AG10803 (cell line): ENCODE results near the gene SLX4.

Experiments used
- DNase-seq: peaks from one replicate; pipeline ENCODE4 v3.0.0; 2010; ENCODE audit warnings: low read depth
- H3K4me3 ChIP-seq: 2 replicates; pipeline ENCODE4 v1.5.1; 2011; ENCODE audit warnings: mild to moderate bottlenecking, low read length, control low read depth
- TF ChIP-seq, protein P1 (sequence below): conservative IDR thresholded peaks from 2 replicates; pipeline ENCODE4 v1.5.1; 2011; ENCODE audit warnings: mild to moderate bottlenecking, low read length, control low read depth, inconsistent platforms

SLX4 gene

DNA sequence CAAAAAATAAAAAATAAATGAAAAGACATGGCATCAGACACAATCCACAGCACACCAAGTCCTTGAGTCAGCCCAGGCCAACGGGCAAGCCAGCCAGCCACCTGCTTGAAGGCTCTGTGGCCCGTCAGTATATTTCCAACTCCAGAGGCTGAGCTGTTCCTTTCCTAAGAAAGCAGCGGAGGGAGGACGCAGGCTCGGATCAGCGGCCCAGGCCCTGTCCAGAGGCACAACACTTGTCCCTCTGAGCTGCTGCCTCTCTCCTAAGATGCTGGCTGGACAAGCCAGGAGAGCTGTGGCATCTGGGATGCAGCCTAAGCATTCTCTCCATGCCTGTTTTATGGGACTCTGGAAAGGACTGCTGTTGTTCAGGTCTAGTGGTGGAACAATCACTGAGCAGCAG, 19.4 kb downstream of the SLX4 start:
- DNase-seq = no peak
- TF ChIP-seq, protein P1, sequence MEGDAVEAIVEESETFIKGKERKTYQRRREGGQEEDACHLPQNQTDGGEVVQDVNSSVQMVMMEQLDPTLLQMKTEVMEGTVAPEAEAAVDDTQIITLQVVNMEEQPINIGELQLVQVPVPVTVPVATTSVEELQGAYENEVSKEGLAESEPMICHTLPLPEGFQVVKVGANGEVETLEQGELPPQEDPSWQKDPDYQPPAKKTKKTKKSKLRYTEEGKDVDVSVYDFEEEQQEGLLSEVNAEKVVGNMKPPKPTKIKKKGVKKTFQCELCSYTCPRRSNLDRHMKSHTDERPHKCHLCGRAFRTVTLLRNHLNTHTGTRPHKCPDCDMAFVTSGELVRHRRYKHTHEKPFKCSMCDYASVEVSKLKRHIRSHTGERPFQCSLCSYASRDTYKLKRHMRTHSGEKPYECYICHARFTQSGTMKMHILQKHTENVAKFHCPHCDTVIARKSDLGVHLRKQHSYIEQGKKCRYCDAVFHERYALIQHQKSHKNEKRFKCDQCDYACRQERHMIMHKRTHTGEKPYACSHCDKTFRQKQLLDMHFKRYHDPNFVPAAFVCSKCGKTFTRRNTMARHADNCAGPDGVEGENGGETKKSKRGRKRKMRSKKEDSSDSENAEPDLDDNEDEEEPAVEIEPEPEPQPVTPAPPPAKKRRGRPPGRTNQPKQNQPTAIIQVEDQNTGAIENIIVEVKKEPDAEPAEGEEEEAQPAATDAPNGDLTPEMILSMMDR = no peak

DNA sequence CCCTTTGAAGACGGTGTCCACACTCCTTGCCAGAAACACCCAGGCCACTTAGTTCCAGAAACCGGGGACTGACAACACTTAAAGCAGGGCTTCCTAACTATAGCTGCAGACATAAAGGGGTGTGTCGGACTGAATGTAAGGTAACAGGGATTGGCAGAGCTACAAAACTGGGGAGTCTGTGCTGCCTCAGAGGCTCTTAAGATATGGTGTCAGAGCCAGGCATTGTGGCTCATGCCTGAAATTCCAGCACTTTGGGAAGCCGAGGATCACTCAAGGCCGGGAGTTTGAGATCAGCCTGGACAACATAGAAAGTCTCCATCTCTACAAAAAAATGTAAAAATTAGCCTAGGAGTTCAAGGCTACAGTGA, 20.0 kb downstream of the SLX4 start:
- no peak for DNase-seq
- no peak overlapping the region for H3K4me3 ChIP-seq
- TF ChIP-seq, protein P1 = no peak

More for the DNA sequence above, 19.4 kb downstream of the SLX4 start:
- H3K4me3 ChIP-seq = no peak overlapping the region

DNA sequence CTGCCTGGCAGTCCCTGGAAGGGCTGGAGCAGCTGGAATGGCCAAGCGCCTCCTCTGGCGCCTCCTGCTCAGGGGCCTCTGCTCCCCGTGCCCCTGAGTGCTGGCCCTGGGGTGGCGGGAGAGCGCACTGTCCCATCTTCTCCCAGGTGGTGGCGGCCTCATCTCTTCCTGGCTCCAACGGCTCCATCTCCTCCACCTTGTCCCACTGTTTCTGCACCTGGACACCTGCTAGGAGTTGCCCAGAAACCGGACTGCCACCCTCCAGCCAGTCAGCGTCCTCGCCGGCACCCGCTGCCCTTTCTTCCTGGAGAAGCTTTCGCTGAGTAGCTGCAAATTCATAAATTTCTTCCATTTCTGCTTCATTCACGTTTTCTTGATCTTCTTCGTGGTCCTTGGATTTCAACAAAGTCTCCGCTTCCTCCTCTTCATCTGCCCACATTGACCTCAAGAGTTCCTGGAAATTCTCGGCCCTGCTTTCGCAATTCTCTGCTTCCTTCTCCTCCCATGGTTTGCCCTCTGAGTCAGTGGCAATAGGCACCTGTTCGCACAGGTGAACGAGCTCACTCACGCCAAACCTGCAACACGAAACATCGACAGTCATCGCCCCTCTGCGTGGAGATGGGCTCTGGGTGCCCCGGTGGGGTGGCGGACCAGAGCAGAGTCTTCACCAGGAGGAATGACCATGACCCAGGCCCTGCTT, 20.5 kb downstream of the SLX4 start:
- TF ChIP-seq, protein P1 = no peak
- no peak for DNase-seq
- no peak overlapping the region for H3K4me3 ChIP-seq

DNA sequence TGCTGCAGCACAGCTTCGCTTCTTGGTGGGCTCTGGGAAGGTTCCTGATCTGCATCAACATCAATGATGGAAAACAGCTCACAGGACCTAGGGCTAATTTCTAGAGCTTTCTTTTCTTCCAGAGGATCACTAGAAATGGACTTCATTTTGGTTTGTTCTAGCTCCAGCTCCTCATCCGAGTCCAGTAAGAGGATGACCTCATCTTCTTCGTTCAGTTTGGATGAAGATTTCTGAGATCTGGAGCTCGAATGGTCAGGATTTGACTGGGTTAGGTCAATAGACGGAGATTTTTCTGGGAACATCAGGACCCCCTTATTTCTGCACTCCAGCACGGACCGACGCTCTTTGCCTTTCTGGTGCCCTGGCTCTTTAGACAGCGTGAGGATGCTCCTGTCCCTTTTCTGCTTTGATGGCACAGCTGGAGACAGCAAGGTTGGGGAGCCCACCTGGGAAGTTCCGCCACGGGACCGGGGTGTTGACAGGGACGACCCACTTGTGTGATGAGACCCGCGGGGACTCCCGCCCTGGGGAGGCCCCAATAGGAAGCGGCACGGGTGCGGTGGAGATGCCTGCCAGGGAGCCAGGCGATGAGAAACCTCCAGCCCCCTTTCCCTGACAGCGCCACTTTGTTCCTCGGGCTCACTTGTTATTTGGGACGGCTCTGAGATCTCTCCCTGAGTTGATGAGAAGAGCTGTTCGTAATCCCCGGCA, 21.3 kb downstream of the SLX4 start:
- TF ChIP-seq, protein P1 = no peak
- H3K4me3 ChIP-seq = no peak overlapping the region
- no peak for DNase-seq

DNA sequence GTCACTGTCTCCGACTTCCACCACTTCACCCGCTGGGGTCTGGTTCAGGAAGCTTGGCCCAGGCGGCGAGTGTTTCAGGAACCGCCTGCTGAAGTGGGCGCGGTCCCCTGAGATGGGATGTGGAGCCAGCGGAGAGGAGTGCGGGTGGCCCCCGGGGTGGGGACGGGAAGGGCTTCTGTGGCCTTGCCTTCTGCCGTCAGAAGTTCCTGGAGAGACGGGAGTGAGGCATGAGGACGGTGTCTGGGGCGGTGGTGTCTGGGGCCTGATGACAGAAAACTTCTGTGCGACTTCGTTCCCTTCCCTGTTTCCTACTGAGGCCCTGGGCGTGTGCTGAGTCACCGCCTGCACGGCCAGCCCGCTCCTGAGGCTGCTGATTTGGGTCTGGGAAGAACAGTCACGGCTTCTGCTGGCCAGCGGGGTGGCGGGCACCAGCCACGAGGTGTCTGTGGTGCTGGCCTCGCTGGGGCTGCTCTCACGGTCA, 21.9 kb downstream of the SLX4 start:
- no peak overlapping the region for H3K4me3 ChIP-seq
- TF ChIP-seq, protein P1 = no peak
- DNase-seq = no peak

DNA sequence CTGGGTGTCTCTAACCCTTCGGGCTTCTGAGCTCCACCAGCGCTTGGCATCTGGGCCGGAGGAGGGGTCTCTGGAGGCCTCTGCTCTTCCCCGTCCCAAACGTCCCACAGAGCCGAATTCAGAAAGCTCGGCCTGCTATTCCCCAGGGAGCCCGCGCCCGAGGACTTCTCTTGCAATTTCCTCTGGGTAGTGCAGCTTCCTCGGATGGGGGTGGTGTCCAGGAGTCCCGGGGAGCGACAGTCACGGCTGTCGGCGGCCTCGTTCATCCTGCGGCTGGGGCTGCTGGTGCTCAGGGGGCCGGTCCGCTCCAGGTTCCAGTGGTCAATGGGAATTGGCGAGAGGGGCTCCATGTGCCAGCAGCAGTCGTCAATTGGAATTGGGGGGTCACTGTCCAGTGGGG, 22.4 kb downstream of the SLX4 start:
- TF ChIP-seq, protein P1 = no peak
- H3K4me3 ChIP-seq = no peak overlapping the region
- no peak for DNase-seq
